MM.1S (cell line): ENCODE data around the gene ULK4.
"Not testable (repeated sequence)": the region's sequence is repeated elsewhere in the genome, so short reads cannot be mapped to it uniquely, and the experiment has no call there.

Experiments
- DNase-seq: peaks from one replicate; pipeline ENCODE4 v3.0.0-alpha.2; 2015
- H2AFZ ChIP-seq: fragments of 300-600 bp; sonication (generic); 2 replicates; pipeline ENCODE4 v1.6.0; 2016; ENCODE audit warnings: antibody characterized with exemption, low read length
- H3F3A ChIP-seq: fragments of 300-600 bp; sonication (generic); 2 replicates; pipeline ENCODE4 v1.6.1; 2016; ENCODE audit warnings: mild to moderate bottlenecking, antibody characterized with exemption, low read length, moderate library complexity, mixed read lengths; ENCODE audit not compliant: insufficient read depth
- H3K27ac ChIP-seq: fragments of 300-600 bp; sonication (generic); 2 replicates; pipeline ENCODE4 v1.5.1; 2016; ENCODE audit warnings: mild to moderate bottlenecking, low read length
- H3K27me3 ChIP-seq: fragments of 300-600 bp; sonication (generic); replicated peaks from 2 replicates; pipeline ENCODE4 v1.6.0; 2016; ENCODE audit warnings: low read length; ENCODE audit not compliant: insufficient read depth
- H3K36me3 ChIP-seq: fragments of 300-600 bp; sonication (generic); replicated peaks from 2 replicates; pipeline ENCODE4 v1.6.1; 2016; ENCODE audit warnings: mild to moderate bottlenecking, low read length, mixed read lengths; ENCODE audit not compliant: insufficient read depth
- H3K4me1 ChIP-seq: fragments of 300-600 bp; sonication (generic); 2 replicates; pipeline ENCODE4 v1.6.1; 2016; ENCODE audit warnings: low read length, mixed read lengths
- H3K4me2 ChIP-seq: fragments of 300-600 bp; sonication (generic); 2 replicates; pipeline ENCODE4 v1.6.0; 2016; ENCODE audit warnings: low read depth, low read length
- H3K4me3 ChIP-seq: fragments of 300-600 bp; sonication (generic); 2 replicates; pipeline ENCODE4 v1.5.1; 2016; ENCODE audit warnings: low read length, mixed read lengths
- H3K79me2 ChIP-seq: fragments of 300-600 bp; sonication (generic); 2 replicates; pipeline ENCODE4 v1.6.1; 2016; ENCODE audit warnings: mixed run types, low read length, mixed read lengths
- H3K9ac ChIP-seq: fragments of 300-600 bp; sonication (generic); 2 replicates; pipeline ENCODE4 v1.6.1; 2016; ENCODE audit warnings: low read length, mixed read lengths
- H3K9me2 ChIP-seq: fragments of 300-600 bp; sonication (generic); replicated peaks from 2 replicates; pipeline ENCODE4 v1.6.1; 2016; ENCODE audit warnings: mild to moderate bottlenecking, low read length, mixed read lengths; ENCODE audit not compliant: insufficient read depth
- H3K9me3 ChIP-seq: fragments of 300-600 bp; sonication (generic); replicated peaks from 2 replicates; pipeline ENCODE4 v1.6.1; 2016; ENCODE audit warnings: mild to moderate bottlenecking, low read length, mixed read lengths; ENCODE audit not compliant: insufficient read depth
- H4K20me1 ChIP-seq: fragments of 300-600 bp; sonication (generic); 2 replicates; pipeline ENCODE4 v1.6.1; 2016; ENCODE audit warnings: mild to moderate bottlenecking, low read length, moderate library complexity, mixed read lengths; ENCODE audit not compliant: insufficient read depth
- CTCF ChIP-seq: fragments of 300-600 bp; sonication (generic); IDR thresholded peaks from 2 replicates; pipeline ENCODE4 v1.5.1; 2016; ENCODE audit warnings: antibody characterized with exemption, low read length, mixed read lengths
- EZH2 ChIP-seq: fragments of 300-600 bp; sonication (generic); optimal IDR thresholded peaks from 2 replicates; pipeline ENCODE3; 2017; ENCODE audit warnings: low read depth, mild to moderate bottlenecking, antibody characterized with exemption, low read length, mixed read lengths
- EZH2phosphoT487 ChIP-seq: fragments of 300-600 bp; sonication (generic); IDR thresholded peaks from 2 replicates; pipeline ENCODE4 v1.6.1; 2018; ENCODE audit warnings: antibody characterized with exemption, low read length

ULK4 gene

GRCh38 chr3:41863024-41863423, 98.9 kb downstream of the ULK4 start:
- no peaks in the 10 kb centered on the region for H3K79me2 ChIP-seq
- H3K9ac ChIP-seq, result no peak overlapping the region
- H3K4me1 ChIP-seq, result no peaks in the 10 kb centered on the region
- no peak for TF ChIP-seq EZH2phosphoT487
- TF ChIP-seq EZH2, result no peak
- no peak; the same call in 1 of the 2 replicates for TF ChIP-seq CTCF
- H2AFZ ChIP-seq, result no peak overlapping the region
- no peaks in the 10 kb centered on the region for H3K9me2 ChIP-seq
- H3K36me3 ChIP-seq, result no peaks in the 10 kb centered on the region
- H3K27me3 ChIP-seq, result no peaks in the 10 kb centered on the region
- no peaks in the 10 kb centered on the region for H3K9me3 ChIP-seq
- H3K4me2 ChIP-seq, result no peak overlapping the region
- no peaks in the 10 kb centered on the region for H4K20me1 ChIP-seq
- no peak for DNase-seq
- H3K27ac ChIP-seq, result no peak overlapping the region
- H3F3A ChIP-seq, result no peaks in the 10 kb centered on the region
- H3K4me3 ChIP-seq, result no peak overlapping the region

GRCh38 chr3:41860489-41860888, 101.4 kb downstream of the ULK4 start:
- not testable (repeated sequence) for H2AFZ ChIP-seq, H3K36me3 ChIP-seq, H3K27me3 ChIP-seq, DNase-seq, H3K27ac ChIP-seq, H3K4me3 ChIP-seq, H3K9ac ChIP-seq, H4K20me1 ChIP-seq, H3K4me1 ChIP-seq, H3K9me3 ChIP-seq, H3F3A ChIP-seq, H3K4me2 ChIP-seq, H3K9me2 ChIP-seq, H3K79me2 ChIP-seq

- H3K4me2 ChIP-seq, result no peak overlapping the region
- H3K4me1 ChIP-seq, result peaks cover 10% of the 10 kb centered on the region; the same call in 1 of the 2 replicates
Measured at GRCh38 chr3:41854956-41855355, 106.9 kb downstream of the ULK4 start.

More at GRCh38 chr3:41854956-41855355, 106.9 kb downstream of the ULK4 start:
- no peaks in the 10 kb centered on the region for H3K9me3 ChIP-seq
- H3K27ac ChIP-seq, result no peak overlapping the region
- no peak overlapping the region for H2AFZ ChIP-seq
- no peaks in the 10 kb centered on the region for H3K36me3 ChIP-seq
- no peak for DNase-seq
- no peaks in the 10 kb centered on the region for H4K20me1 ChIP-seq
- no peak overlapping the region for H3K4me3 ChIP-seq
- no peaks in the 10 kb centered on the region for H3K79me2 ChIP-seq
- no peaks in the 10 kb centered on the region for H3K9me2 ChIP-seq
- no peak for TF ChIP-seq CTCF
- no peak for TF ChIP-seq EZH2
- no peak for TF ChIP-seq EZH2phosphoT487
- no peak overlapping the region for H3K9ac ChIP-seq
- no peaks in the 10 kb centered on the region for H3K27me3 ChIP-seq
- H3F3A ChIP-seq, result 0 out of 2 replicates have a peak, but pooled peaks cover 4% of the 10 kb centered on the region
